Central memory CD4-positive, alpha-beta T cell (primary cell): Measurements from ENCODE around the gene ETS1.
"Not testable (repeated sequence)": the region's sequence is repeated elsewhere in the genome, so short reads cannot be mapped to it uniquely, and the experiment has no call there.

Experiments used
- DNase-seq: peaks from one replicate; pipeline ENCODE4 v3.0.0; 2022

The ETS1 gene

GRCh38 chr11:128458321-128458720 lies 129.0 kb downstream of the ETS1 start:
- DNase-seq: no peak

GRCh38 chr11:128457874-128458273 lies 129.5 kb downstream of the ETS1 start:
- DNase-seq: no peak

GRCh38 chr11:128456566-128457268 lies 130.6 kb downstream of the ETS1 start:
- no peak for DNase-seq

GRCh38 chr11:128455766-128456165 lies 131.6 kb downstream of the ETS1 start:
- no peak for DNase-seq

GRCh38 chr11:128453444-128454336 lies 133.7 kb downstream of the ETS1 start:
- DNase-seq: no peak

GRCh38 chr11:128451652-128452470 lies 135.5 kb downstream of the ETS1 start:
- DNase-seq: no peak

GRCh38 chr11:128450882-128451651 lies 136.3 kb downstream of the ETS1 start:
- no peak for DNase-seq

- not testable (repeated sequence) for DNase-seq
Observed at GRCh38 chr11:128450425-128450824, 136.9 kb downstream of the ETS1 start.

GRCh38 chr11:128448981-128449713 lies 138.2 kb downstream of the ETS1 start:
- DNase-seq: no peak

- no peak for DNase-seq
Observed at GRCh38 chr11:128448200-128448886, 139.0 kb downstream of the ETS1 start.

GRCh38 chr11:128447233-128447632 lies 140.1 kb downstream of the ETS1 start:
- DNase-seq: no peak

- DNase-seq: not testable (repeated sequence)
Observed at GRCh38 chr11:128445921-128446320, 141.4 kb downstream of the ETS1 start.

GRCh38 chr11:128437136-128437535 lies 150.2 kb downstream of the ETS1 start:
- no peak for DNase-seq

- DNase-seq: no peak
Observed at GRCh38 chr11:128434818-128435217, 152.5 kb downstream of the ETS1 start.

GRCh38 chr11:128434411-128434810 lies 152.9 kb downstream of the ETS1 start:
- DNase-seq: no peak

- DNase-seq: no peak
Observed at GRCh38 chr11:128432926-128433325, 154.4 kb downstream of the ETS1 start.

GRCh38 chr11:128431931-128432330 lies 155.4 kb downstream of the ETS1 start:
- no peak for DNase-seq

- no peak for DNase-seq
Observed at GRCh38 chr11:128428935-128429334, 158.4 kb downstream of the ETS1 start.

- no peak for DNase-seq
Observed at GRCh38 chr11:128424851-128425285, 162.5 kb downstream of the ETS1 start.

GRCh38 chr11:128424271-128424711 lies 163.1 kb downstream of the ETS1 start:
- no peak for DNase-seq
